HG03442 (cell line): ENCODE results near the gene AFF1.

ENCODE experiments used
- ATAC-seq: cut with Tn5 transposase; IDR thresholded peaks from one replicate; pipeline ENCODE4 v1.9.1; 2021; ENCODE audit warnings: mild to moderate bottlenecking, moderate library complexity; ENCODE audit not compliant: unreplicated experiment

Gene AFF1

DNA sequence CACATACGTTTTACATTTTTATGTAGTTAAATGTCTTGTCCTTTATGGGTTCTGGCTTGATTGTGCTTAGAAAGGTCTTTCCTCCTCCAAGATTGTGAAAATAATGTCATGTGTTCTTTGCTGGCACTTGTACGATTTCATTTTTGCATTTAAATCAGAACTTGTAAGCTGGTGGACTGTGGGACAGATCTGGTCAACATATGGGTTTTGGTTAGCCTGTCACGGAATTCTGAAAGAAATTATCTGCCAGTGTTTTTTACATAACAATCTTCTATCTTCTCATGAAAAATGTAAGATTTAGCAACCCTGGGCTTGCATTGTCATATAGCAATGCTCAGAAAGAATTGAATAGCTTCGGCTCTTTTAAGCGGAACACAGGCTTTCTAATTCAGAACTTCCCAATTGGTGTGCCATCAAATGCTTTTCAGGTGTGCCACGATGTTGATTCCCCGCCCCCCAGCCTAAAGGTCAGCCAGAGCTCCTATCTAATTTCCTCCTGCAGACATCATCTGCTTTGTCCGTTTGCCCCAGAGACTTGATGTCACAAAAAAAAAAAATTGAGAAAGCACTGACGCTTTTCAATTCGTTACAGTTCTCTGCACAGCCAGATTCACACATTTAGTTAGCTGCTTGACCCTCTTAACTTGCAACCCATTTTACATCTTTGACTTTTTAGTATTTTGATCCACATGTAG, 16.2 kb downstream of the AFF1 start:
- ATAC-seq, result no peak

GRCh38 chr4:86955888-86956451, 21.2 kb downstream of the AFF1 start:
- no peak for ATAC-seq

- peak; percentile 45 for ATAC-seq
These were observed 22.4 kb downstream of the AFF1 start for GRCh38 chr4:86957215-86957614.

DNA sequence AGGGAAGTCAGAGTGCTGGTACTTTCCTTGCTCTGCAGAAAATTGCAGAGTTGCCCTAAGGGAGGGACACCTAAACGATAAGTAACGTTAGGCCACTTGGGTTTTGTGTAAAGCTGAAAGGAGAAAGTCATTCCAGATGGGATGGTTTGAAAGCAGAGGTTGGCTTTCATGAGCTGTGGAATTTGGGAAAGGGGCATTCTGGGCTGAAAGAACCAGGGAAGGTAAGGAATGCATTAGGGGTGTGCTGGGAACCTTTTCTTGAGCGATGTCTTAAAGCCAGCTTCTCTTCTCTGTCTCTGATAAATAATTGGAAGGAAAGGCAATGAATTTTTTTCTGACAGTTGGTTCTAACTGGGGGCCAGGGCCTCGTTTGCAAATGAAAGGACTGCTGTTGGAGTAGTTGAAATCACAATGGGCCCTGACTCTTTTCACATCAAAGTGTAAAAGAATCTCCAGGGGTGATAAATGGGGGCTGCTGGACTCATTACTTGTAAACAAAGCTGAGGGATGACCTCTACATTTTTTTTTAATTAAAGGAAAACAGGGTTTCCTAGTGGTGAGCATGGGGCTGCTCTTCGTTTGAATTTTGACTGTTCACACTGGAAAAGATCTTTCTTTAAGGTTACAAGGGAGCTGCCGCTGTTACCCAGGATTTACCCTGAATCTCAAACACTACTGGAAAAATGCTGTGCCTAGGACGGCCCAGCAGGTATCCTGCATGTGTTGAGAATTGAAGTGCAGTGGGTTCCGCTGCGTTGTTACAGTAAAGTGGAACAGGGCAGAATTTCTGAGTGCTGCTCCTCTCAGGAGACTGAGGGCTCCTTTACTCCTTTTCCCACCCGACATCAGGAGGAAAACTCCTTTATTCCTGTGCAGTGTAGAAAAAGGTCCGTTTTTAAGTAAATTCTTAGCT, 25.0 kb downstream of the AFF1 start:
- no peak for ATAC-seq

- no peak for ATAC-seq
These were observed 25.7 kb downstream of the AFF1 start for GRCh38 chr4:86960557-86960961.

DNA sequence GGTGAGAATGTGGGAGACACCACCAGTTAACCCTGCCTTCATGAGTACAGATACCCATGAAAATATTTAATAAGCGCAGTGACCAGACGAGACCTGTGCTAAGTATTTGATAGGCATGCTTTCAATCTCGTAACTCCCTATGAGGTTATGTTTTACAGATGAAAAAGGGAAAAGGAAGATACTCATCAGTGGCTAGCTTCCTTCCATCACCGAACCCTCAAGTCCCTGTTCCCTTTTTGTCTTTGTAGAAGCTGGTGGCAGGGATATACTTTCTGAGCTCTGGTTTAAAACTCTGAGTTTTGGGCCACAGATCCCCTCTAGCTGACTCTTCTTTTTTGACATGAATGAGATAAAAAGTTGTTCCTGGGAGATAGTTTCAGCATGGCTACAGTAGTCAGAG, 26.3 kb downstream of the AFF1 start:
- no peak for ATAC-seq

- peak; percentile 86 for ATAC-seq
These were observed 26.9 kb downstream of the AFF1 start for GRCh38 chr4:86961605-86962295.

DNA sequence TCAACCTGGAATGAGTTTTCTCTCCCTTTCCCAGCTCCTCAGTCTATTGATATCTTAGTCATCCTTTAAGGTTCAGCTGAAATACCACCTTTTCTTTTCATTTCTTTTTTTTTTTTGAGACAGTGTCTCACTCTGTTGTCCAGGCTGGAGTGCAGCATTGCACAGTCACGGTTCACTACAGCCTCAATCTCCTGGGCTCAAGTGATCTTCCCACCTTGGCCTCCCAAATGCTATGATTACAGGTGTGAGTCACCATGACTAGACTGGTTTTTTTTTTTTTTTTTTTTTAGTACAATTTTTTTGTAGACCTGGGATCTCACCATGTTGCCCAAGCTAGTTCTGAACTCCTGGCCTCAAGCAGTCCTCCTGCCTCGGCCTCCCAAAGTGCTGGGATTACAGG, 28.9 kb downstream of the AFF1 start:
- ATAC-seq, result no peak

DNA sequence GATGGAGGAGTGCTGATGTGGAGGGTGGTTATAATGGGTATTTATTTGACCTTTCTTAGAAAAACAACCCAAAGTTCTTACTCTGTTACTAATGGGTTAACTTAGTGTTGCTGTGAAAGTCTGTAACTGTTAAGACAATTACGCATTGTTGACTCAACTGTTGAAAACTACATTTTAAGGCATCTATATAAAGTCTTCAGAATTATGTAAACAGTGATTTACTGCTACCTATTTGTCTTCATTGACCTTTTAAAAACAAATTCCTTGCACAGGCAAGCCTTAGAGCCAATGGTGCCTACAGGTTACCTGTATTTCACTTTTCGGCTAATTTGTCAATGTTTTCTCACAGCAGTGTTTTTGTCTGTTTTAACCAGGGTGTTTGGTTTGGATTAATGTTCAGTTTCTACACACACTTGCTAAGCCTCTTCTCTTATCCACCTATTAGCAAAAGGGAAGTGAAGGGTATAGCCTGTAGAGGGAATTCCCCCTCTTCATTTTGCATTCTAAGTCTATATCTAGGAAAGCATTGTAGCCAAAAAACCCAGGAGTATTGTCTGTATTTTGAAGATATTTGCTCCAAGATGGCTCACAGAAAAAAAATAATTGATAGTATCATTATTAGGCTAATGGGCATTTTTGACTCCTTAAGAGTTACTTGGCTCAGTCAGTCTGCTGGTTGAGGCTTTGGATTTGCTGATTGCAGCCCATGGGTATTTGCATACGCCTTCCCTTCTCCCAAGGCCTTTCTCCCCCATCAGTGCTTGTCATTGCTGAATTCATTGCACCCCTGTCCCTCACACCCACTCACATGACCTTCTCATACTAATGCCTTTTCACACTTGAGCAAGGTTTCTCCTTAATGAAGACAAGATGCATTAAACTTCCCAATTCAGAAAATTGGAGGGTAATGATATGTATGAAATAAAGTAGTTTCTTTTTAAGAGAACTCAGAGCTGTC, 30.5 kb downstream of the AFF1 start:
- peak; percentile 59 for ATAC-seq

- ATAC-seq, result no peak
These were observed 32.3 kb downstream of the AFF1 start for GRCh38 chr4:86967073-86967472.

GRCh38 chr4:86967798-86968197, 33.0 kb downstream of the AFF1 start:
- ATAC-seq, result no peak

DNA sequence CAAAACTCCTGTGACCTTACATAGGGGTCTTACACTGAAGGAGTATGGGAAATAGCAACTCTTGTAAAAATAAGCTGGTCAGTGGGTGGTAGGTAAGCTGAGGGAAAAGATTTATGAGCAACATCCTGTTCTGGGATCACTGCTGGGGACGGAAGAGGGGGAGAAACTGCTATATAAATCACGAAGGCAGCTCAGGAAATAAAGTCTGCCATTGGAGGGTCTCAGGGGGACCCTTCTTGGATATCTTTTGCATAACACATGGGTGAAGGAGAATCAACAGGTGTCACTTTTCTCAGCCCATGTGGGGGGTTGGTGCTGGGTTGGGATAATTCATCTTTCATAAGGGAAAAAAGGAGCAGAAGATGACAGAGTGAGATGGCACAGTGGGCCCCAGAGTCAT, 33.7 kb downstream of the AFF1 start:
- ATAC-seq, result no peak

- no peak for ATAC-seq
These were observed 35.9 kb downstream of the AFF1 start for GRCh38 chr4:86970447-86971354.

GRCh38 chr4:86971355-86971683, 36.5 kb downstream of the AFF1 start:
- no peak for ATAC-seq

DNA sequence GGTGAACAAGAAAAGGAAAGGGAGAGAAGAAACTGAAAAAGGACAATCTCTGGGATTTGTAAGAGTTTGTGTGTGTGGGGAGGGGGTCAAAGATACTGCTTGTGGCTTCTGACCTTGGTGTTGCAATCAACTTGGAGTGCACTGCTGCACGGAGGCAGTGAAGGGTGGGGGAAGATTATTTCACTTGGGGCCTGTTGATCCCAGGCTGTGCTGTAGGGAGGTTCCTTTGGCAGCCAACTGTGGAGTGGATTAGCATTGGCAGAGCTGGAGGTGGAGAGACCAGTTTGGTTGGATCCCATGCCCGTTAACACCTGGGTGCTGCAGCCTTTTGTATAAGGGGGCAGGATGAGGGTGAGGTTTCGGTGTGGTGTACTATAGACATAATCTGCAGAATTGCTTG, 38.2 kb downstream of the AFF1 start:
- no peak for ATAC-seq

DNA sequence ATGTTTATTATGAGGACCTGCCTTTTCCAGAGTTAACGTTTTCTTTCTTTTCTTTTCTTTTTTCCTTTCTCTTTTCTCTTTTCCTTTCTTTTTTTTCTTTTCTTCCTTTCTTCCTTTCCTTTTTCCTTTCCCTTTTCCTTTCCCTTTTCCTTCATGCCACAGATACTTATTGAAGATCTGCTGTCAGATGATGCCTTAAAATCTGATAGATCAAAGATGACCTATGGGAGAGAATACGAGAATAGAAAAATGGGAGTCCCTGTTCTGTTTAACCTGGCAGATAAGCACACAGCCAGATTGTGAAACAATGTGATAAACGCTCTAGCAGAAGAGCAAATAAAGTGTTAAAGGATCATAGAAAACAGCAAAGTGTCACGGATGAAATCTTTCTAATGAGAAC, 38.9 kb downstream of the AFF1 start:
- ATAC-seq, result no peak

DNA sequence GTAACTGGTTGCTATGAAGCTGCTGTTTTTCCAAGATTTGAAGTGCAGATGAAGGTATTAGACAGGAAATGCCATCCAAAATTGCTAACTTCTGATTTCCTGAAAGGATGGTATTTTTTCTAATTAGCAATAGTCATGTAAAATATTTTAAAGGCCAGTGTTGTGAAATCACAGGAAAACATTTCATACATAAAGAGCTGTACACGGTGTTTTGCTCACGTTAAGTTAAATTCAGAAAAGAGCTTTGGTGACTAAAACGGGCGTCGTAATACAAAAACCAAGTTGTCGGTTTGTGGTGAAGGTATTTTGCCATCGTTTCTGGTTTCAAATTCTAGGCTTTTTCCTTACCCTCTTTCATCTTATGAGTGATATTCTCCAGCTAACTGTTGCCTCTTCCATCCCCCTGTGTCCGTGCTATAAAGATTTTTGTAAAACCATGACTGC, 39.8 kb downstream of the AFF1 start:
- no peak for ATAC-seq

DNA sequence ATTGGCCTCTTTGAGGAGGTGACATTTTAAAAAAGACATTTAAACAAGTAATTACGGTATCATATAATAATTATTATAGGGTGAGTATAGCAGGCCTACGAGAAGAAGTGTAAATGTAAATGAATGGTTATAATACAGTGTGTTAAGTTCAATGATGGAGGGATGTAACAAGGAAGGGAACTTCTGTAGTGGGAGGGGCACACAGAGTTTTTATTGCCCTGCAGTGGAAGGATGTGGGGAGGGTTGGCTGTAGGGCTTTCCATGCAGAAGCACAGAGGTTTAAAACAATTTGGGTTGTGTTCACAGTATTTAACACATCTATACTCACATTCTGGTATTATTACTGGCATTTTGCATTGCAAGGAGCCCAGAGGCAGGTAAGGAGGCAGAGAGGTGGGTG, 41.1 kb downstream of the AFF1 start:
- no peak for ATAC-seq

DNA sequence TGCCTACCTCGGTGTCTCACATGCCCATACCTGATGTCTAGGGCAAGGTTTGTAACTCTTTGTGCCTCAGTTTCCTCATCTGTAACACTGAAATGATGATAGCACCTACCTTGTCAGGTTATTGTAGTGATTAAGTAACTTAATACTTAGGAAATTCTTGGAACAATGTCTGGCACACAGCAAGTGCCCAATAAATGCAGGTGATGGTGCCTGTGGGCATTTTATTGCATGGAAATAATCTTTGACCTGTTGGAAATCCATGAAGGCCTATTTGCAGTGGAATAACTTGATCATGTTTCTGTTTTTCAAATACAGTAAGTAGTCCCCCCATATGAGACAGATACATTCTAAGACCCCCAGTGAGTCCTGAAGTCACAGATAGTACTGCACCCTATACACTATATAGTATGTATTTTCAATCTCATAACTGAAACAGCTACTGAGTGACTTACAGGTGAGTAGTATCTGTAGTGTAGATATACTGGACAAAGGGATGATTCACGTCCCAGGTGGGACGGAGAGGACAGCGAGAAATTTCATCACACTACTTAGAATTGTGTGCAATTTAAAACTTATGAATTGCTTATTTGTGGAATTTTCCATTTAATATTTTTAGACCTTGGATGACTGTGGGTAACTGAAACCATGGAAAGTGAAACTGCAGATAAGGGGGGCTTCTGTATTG, 42.1 kb downstream of the AFF1 start:
- no peak for ATAC-seq
